Osteoblast (primary cell): ENCODE measurements around the gene HOXA11. TPM values are rescaled to one million over a fixed set of nuclear protein-coding genes. Genes with fewer than 3 reads are reported as not detected.

Experiments
- DNase-seq: peaks from one replicate; pipeline ENCODE4 v3.0.0; 2011; ENCODE audit warnings: low spot score, mixed read lengths; ENCODE audit not compliant: insufficient read length; ENCODE audit errors: missing footprints
- H2AFZ ChIP-seq: 2 replicates; pipeline ENCODE4 v1.6.0; 2011; ENCODE audit warnings: mild to moderate bottlenecking, low read length
- H3K27ac ChIP-seq: 2 replicates; pipeline ENCODE4 v1.5.1; 2011; ENCODE audit warnings: mild to moderate bottlenecking, low read depth, low read length, moderate library complexity
- H3K27me3 ChIP-seq: 2 replicates; pipeline ENCODE4 v1.6.0; 2012; ENCODE audit warnings: mild to moderate bottlenecking, control low read depth, inconsistent platforms, low read length, moderate library complexity; ENCODE audit not compliant: insufficient read depth
- H3K36me3 ChIP-seq: 2 replicates; pipeline ENCODE4 v1.5.1; 2011; ENCODE audit warnings: mild to moderate bottlenecking, low read length, control low read depth, moderate library complexity; ENCODE audit not compliant: insufficient read depth
- H3K4me1 ChIP-seq: 2 replicates; pipeline ENCODE4 v1.5.1; 2011; ENCODE audit warnings: mild to moderate bottlenecking, low read length, control low read depth, moderate library complexity; ENCODE audit not compliant: insufficient read depth
- H3K4me2 ChIP-seq: 2 replicates; pipeline ENCODE4 v1.6.0; 2011; ENCODE audit warnings: mild to moderate bottlenecking, low read length; ENCODE audit not compliant: insufficient read depth
- H3K4me3 ChIP-seq: fragments of 200-600 bp; sonication (generic); 3 replicates; pipeline ENCODE4 v1.5.1; 2012; ENCODE audit warnings: mild to moderate bottlenecking, low read length, inconsistent platforms; ENCODE audit not compliant: insufficient read depth
- H3K79me2 ChIP-seq: 2 replicates; pipeline ENCODE4 v1.6.0; 2012; ENCODE audit warnings: mild to moderate bottlenecking, low read length, control low read depth, inconsistent platforms; ENCODE audit not compliant: insufficient read depth
- H3K9me3 ChIP-seq: 2 replicates; pipeline ENCODE4 v1.5.1; 2011; ENCODE audit warnings: low read depth, low read length, control low read depth
- H4K20me1 ChIP-seq: 2 replicates; pipeline ENCODE4 v1.6.0; 2012; ENCODE audit warnings: mild to moderate bottlenecking, low read length, control low read depth; ENCODE audit not compliant: insufficient read depth
- total RNA-seq: library from RNA; depleted of rRNA; stranded (reverse); fragments of >200 nt; gene quantifications from 2 replicates; pipeline ENCODE4 v1.2.3, GENCODE V29; 2012
- TF ChIP-seq, protein P1 (sequence below): IDR thresholded peaks from 2 replicates; pipeline ENCODE4 v1.5.1; 2011; ENCODE audit warnings: mild to moderate bottlenecking, low read depth, low read length, moderate library complexity; ENCODE audit errors: extremely low read depth

Gene HOXA11
- total RNA-seq, 1 donor, result 15.2 TPM

DNA sequence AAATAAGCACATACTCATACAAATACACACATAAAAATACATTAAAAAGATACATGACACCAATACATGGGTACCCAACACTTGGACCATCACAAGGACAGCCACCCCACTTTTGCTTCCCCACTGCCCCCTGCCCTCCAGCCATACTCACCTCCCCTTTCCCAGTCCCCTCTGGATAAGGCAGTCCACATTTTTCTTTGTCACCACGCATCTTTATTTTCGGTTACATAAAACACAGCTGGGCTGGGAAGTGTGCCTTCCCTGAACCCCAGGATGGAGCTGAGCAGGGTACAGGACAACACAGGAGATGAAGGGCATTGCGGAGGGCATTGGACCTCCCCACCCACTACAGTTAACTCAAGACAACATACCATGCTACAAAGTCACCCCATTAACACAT lies 31.5 kb downstream of the HOXA11 start:
- Histone ChIP-seq H2AFZ (no peak overlapping the region), H3K79me2 (peaks cover 72% of the 10 kb centered on the region), H3K27ac (peak overlapping the region; percentile 88), H4K20me1 (peaks cover 9% of the 10 kb centered on the region), H3K4me3 (peak overlapping the region; percentile 93), H3K4me2 (peak overlapping the region; percentile 99), H3K9me3 (no peaks in the 10 kb centered on the region), H3K27me3 (no peaks in the 10 kb centered on the region), H3K4me1 (peaks cover 44% of the 10 kb centered on the region), H3K36me3 (peaks cover 4% of the 10 kb centered on the region)
- peak; percentile 43 for DNase-seq
- TF ChIP-seq, protein P1, sequence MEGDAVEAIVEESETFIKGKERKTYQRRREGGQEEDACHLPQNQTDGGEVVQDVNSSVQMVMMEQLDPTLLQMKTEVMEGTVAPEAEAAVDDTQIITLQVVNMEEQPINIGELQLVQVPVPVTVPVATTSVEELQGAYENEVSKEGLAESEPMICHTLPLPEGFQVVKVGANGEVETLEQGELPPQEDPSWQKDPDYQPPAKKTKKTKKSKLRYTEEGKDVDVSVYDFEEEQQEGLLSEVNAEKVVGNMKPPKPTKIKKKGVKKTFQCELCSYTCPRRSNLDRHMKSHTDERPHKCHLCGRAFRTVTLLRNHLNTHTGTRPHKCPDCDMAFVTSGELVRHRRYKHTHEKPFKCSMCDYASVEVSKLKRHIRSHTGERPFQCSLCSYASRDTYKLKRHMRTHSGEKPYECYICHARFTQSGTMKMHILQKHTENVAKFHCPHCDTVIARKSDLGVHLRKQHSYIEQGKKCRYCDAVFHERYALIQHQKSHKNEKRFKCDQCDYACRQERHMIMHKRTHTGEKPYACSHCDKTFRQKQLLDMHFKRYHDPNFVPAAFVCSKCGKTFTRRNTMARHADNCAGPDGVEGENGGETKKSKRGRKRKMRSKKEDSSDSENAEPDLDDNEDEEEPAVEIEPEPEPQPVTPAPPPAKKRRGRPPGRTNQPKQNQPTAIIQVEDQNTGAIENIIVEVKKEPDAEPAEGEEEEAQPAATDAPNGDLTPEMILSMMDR, result no peak

DNA sequence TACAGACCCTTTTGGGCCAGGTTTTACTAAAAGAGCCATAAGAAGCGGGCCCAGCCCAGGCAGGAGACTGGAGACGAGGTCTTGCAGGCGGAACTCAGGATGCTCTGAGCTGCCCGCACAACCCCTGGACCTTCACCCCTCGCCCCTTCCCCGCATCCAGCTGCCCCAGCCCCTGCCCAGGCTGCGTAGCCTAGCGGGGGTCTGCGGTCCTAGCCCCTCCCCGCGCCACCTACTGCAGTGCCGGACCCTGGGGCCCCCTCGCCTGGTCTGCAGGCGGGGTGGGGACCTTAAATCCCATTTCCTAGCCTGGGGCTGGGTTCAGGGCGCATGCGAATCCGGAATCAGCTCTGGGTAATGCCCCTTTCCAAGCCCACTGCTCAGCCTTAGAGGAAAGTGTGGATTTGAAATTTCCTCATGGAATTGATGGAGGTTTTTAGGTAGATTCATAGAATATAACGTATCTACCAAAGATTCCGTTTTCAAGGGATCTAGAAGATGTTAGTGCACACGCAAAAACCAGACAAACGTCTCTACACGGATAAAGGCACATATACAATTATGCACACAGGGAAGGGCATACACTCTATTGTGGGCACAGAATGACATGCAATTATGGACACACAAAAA lies 32.1 kb downstream of the HOXA11 start:
- peaks cover 49% of the 10 kb centered on the region for H3K4me1 ChIP-seq
- no peaks in the 10 kb centered on the region for H3K9me3 ChIP-seq
- H3K4me3 ChIP-seq, result peak overlapping the region; percentile 93
- peak overlapping the region; percentile 99 for H3K4me2 ChIP-seq
- H3K27me3 ChIP-seq, result no peaks in the 10 kb centered on the region
- H3K36me3 ChIP-seq, result peaks cover 4% of the 10 kb centered on the region
- peaks cover 9% of the 10 kb centered on the region for H4K20me1 ChIP-seq
- peaks cover 78% of the 10 kb centered on the region for H3K79me2 ChIP-seq
- DNase-seq, result peak; percentile 91
- TF ChIP-seq, protein P1, result no peak
- H3K27ac ChIP-seq, result peak overlapping the region; percentile 88
- H2AFZ ChIP-seq, result peak overlapping the region; percentile 95

DNA sequence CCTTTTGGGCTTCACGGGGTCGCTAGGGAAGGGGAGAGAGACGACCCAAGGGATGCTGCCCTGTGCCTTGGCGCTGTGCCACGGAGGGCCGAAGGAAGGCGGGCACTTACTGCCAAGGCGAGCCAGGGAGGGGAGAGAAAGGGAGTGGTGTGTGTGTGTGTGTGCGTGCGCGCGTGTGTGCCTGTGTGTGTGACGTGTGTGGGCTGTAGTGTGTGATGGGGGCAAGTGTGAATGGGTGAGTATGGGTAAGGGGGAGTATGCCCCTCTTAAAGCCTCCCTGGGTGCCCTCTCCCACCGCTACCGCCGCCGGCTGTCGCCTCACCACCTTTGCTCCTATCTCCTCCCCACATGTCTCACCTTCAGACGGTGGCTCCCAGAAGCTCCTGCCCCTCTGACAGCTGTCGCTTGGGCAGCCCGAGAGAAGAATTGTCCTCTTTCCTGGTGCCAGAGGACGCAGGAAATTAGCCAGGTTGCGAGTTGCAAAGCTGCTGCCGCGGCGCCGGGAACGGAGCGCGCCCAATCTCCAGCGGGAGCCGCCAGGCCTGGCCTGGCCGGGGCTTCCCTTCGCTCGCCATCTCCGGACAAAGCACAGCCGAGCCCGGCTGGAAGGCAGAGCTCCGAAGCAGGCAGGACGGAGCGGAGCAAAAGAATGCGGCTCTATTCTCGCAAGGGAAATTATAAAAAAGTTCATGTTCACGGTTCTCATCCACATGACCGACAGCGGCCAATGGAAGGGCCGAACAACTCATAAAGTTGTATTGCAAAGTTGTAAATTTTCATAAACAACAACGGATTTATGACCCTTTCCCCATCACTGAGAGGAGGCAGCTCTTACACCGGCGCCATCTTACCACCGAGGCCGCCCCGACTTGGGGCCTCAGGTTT lies 32.9 kb downstream of the HOXA11 start, which contains the start of gene HOXA3:
TSS of gene HOXA3 (minus strand) at position 653 of the 885 bp plus-strand sequence. CDS start 41,943 bp downstream, outside the sequence.
- Histone ChIP-seq H3K36me3 (peaks cover 4% of the 10 kb centered on the region), H3K27ac (peak within 1 kb of the TSS; percentile 88), H3K4me1 (peaks cover 53% of the 10 kb centered on the region), H3K4me3 (peak within 1 kb of the TSS; percentile 93), H3K27me3 (no peaks in the 10 kb centered on the region), H2AFZ (peak within 1 kb of the TSS; percentile 95), H3K79me2 (peaks cover 86% of the 10 kb centered on the region), H3K9me3 (no peaks in the 10 kb centered on the region), H4K20me1 (peaks cover 9% of the 10 kb centered on the region), H3K4me2 (peak within 1 kb of the TSS; percentile 99)
- DNase-seq, result peak; percentile 97
- TF ChIP-seq, protein P1, result no peak

DNA sequence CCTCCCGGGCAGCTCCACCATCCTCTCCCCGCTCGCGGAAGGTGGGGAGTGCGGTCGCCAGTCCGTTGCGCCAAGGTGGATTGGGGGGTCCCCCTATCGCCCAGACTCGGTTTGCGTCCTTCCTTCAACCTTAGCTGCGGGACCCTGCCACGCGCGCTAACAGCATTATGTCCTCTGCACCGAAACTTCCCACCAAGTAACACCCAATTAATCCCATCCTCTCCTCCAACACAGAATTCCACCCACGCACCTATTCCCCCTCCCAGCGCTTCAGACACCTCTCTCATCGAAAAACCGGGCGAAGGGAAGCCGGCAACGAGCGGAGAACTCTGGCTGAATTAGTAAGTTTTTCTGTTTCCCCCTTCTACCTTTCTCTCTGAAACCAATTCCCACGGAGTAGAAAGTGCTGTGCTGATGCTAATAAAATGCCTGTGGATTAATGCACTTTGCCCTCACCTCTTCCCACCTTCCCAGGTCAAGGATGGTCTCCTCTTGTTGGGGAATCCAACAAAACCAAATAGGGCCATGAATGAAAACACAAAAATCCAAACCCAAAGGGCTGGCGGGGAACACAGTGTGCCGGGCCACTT lies 33.6 kb downstream of the HOXA11 start:
- Histone ChIP-seq H3K79me2 (peaks cover 93% of the 10 kb centered on the region), H3K4me2 (peak overlapping the region; percentile 99), H3K27me3 (no peaks in the 10 kb centered on the region), H3K9me3 (no peaks in the 10 kb centered on the region), H4K20me1 (peaks cover 9% of the 10 kb centered on the region), H3K27ac (peak overlapping the region; percentile 88), H3K4me3 (peak overlapping the region; percentile 93), H3K36me3 (peaks cover 9% of the 10 kb centered on the region), H3K4me1 (peaks cover 59% of the 10 kb centered on the region), H2AFZ (peak overlapping the region; percentile 95)
- TF ChIP-seq, protein P1, result no peak
- peak; percentile 72 for DNase-seq
